22Rv1 (cell line): ENCODE results near the gene RMND5B.

ENCODE experiments used
- CTCF ChIP-seq: fragments of 450-650 bp; IDR thresholded peaks from 2 replicates; pipeline ENCODE4 v1.5.1; 2017; ENCODE audit warnings: mild to moderate bottlenecking
- ZFX ChIP-seq: fragments of 450-650 bp; IDR thresholded peaks from 2 replicates; pipeline ENCODE4 v1.6.1; 2017; ENCODE audit warnings: antibody characterized with exemption, borderline replicate concordance

GRCh38 chr5:178170455-178170854 lies 39.6 kb downstream of the RMND5B start:
- TF ChIP-seq CTCF (no peak), ZFX (no peak)
